ENCODE results near the gene SPRING1. TPM values are rescaled to one million over a fixed set of nuclear protein-coding genes. Genes with fewer than 3 reads are reported as not detected.

The SPRING1 gene
- total and polyA plus RNA-seq, 2 of the 13 experiments (the other 11 are each of a cell fraction or from before 2014, with no cell fraction given), result 20.0 to 51.8 TPM

DNA sequence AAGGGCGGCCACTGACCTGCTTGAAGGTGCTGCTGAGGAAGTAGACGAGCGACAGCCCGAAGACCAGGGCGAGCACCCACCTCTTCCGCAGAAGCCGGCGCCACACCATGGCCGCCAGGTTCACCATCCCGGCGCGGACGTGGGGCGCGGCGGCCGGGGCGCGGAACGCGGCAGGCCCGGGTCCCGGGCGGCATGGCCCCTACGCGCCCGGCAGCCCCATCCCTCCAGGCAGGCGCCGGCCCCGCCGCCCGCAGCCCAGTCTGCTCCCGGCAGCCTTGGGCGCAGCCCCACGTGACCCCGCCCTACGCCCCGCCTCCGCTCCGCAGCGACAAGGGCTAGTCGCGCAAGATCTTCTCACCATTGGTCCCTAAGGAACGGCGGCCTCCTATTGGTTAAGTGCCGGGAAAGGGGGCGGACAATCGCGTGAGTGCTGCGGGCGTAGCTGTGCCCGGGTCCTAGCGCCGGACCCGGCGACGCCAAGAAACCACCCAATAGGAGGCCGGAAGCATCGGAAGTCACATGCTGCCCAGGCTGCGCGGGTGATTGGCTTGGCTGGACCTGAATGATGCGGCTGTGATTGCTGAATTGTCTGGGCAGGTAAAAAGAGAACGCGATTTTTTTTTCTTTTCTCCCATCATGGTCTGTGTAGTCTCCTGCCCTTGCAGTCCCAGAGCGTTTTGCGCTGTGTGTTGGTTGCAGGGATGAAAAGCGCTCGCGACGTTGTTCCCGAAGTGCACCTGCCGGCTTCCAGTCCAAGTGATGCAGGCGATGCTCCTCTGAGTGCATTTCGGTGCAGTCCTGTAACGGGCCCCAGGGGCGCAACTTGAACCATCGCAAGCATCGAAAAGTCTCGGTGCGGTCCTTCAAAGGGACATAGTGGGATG lies at the start of gene SPRING1, which contains the start of gene RNFT2 (continued):
- TF ChIP-seq ZNF275 (CRISPR knock-in tag; IDR thresholded peaks at IDR 0.05; ENCODE audit: borderline replicate concordance), result 0 out of 2 replicates have a peak, but pooled peaks have one; percentile 61

DNA sequence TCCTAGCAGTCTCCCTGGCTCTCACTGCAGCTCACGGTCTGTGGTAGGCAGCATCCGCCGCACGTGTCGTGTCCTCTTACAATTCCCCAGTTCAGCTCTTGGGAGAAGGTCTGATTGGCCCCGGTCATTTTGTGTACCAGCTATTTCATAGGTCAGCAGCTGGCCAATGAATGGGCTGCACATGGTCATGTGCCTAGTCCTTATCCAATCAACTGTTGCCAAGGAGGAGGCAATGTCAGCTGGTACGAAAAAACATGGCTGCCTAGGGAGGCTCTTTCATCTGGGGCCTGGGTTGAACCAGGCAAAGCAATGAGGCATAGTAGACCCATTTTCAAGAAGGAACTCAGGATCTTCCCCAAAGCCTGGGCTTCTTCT lies 46.4 kb upstream of the SPRING1 start:
- in situ Hi-C loops (cut with HindIII; ENCODE audit: extremely low pct_ligation_motif_present, low pct_unique_long_range_greater_than_20kb) (no loop called here), intact Hi-C loops (cut with micrococcal nuclease; ENCODE audit: unreplicated experiment) (no loop called here)
- WGBS (ENCODE audit: low lambda C conversion rate), result 98% methylated on average over 6 of the region's 7 CpGs
- no peak for FAIRE-seq
- ChIA-PET POLR2A (no interaction called here), CTCF (ENCODE audit: low intra/inter-chr PET ratio, low total read pairs) (no interaction called here)
- no TSS peak for BruUV-seq (replicated peaks)
- Histone ChIP-seq H2AFZ (ENCODE audit: low read length) (no peak overlapping the region), H4K20me1 (ENCODE audit: insufficient read depth, low read length) (no peaks in the 10 kb centered on the region), H3K36me3 (replicated peaks in 1 of 2; ENCODE audit: control insufficient read depth in 1 of 2, insufficient read depth in 2 of 2, low read length in 2 of 2) (peaks cover 0 to 1% of the 10 kb centered on the region in 2 experiments; a peak in 3 of 5 replicates), H3K4me3 (replicated peaks in 1 of 3; ENCODE audit: insufficient read depth in 1 of 3, low read depth in 2 of 3, low read length in 3 of 3) (no peak overlapping the region), H3K9ac (ENCODE audit: insufficient read depth, low read depth, low read length) (no peak overlapping the region), H3K4me1 (ENCODE audit: insufficient read depth, low read length) (no peaks in the 10 kb centered on the region), H3K79me2 (ENCODE audit: insufficient read depth, low read length) (no peaks in the 10 kb centered on the region), H3K9me3 (ENCODE audit: low read length) (no peaks in the 10 kb centered on the region), H3K27ac (ENCODE audit: extremely low read length, insufficient read depth, low read length) (no peak overlapping the region), H3K4me2 (ENCODE audit: low read depth, low read length) (no peak overlapping the region), H3K27me3 (ENCODE audit: control insufficient read depth in 1 of 2, insufficient read depth in 2 of 2, low read length in 2 of 2) (no peaks in the 10 kb centered on the region)
- TF ChIP-seq NR1H2 (CRISPR knock-in tag; IDR thresholded peaks at IDR 0.05; ENCODE audit: borderline replicate concordance, low read depth) (no peak), HOXA7 (CRISPR knock-in tag; IDR thresholded peaks at IDR 0.05) (no peak), NFYC (CRISPR knock-in tag; IDR thresholded peaks at IDR 0.05) (peak; percentile 50)
- ATAC-seq, result no peak
- no peak for DNase-seq (ENCODE audit: low spot score)

Measured in HepG2 (cell line).